HepG2 (cell line): ENCODE measurements around the gene SMIM22. TPM values are rescaled to one million over a fixed set of nuclear protein-coding genes. Genes with fewer than 3 reads are reported as not detected.

Experiments used
- AKNA ChIP-seq: sonication (generic); formaldehyde crosslinking; IDR thresholded peaks from 2 replicates; pipeline ENCODE4 v1.4.0; 2020; ENCODE audit warnings: missing genetic modification reagents, borderline replicate concordance
- POGK ChIP-seq: sonication (generic); formaldehyde crosslinking; conservative IDR thresholded peaks from 2 replicates; pipeline ENCODE4 v1.8.0; 2022; ENCODE audit warnings: mild to moderate bottlenecking, moderate library complexity, missing genetic modification reagents
- ZNF607 ChIP-seq: sonication (generic); formaldehyde crosslinking; IDR thresholded peaks from 2 replicates; pipeline ENCODE4 v1.5.1; 2020; ENCODE audit warnings: missing genetic modification reagents, mild to moderate bottlenecking, borderline replicate concordance
- polyA plus RNA-seq, 8 experiments: library from polyadenylated mRNA; depleted of rRNA in 3 of 8; stranded (reverse) in 7 of 8; unstranded in 1 of 8; fragments of >200 nt; fragmentation: Illumina TruSeq in 4 of 8; extraction: Trizol in 4 of 8; gene quantifications; 2 replicates each; pipeline versions ENCODE4 v1.2.1 to v1.2.3, GENCODE V29; 2011 to 2016; ENCODE audit warnings: low read depth in 4 of 8, missing spikeins in 1 of 8, mixed read lengths in 1 of 8; ENCODE audit not compliant: insufficient read depth in 1 of 8
- total RNA-seq, 5 experiments: library from RNA; depleted of rRNA; stranded (reverse); fragments of >200 nt; fragmentation: Illumina TruSeq; extraction: Trizol; gene quantifications; 2 replicates each; pipeline ENCODE4 v1.2.3, GENCODE V29; 2016; ENCODE audit warnings: low read depth in 1 of 5

SMIM22 gene
- total and polyA plus RNA-seq, 2 of the 13 experiments (the other 11 are each of a cell fraction or from before 2014, with no cell fraction given): not detected

GRCh38 chr16:4767872-4768548 lies 27.2 kb upstream of the SMIM22 start (continued):
- peak; percentile 12; the same call in 1 of the 2 replicates for TF ChIP-seq ZNF607 (CRISPR knock-in tag)
- no peak for TF ChIP-seq AKNA
- no peak for TF ChIP-seq POGK (CRISPR knock-in tag)
